BLaER1 treated with 17β-estradiol and CSF1 and Interleukin-3, amounts not matched to agents 10 nM and 100 nM (cell line): ENCODE results near the gene ENTPD3.
A peak's percentile ranks its signal among the peaks of the same experiment; 100 is the strongest.
"Not testable (repeated sequence)": the region's sequence is repeated elsewhere in the genome, so short reads cannot be mapped to it uniquely, and the experiment has no call there.

ENCODE experiments used
- H3K27ac ChIP-seq, 11 experiments: shearing (Covaris generic); formaldehyde crosslinking; 2 replicates each; pipeline ENCODE4 v1.8.1; 2022
- H3K27me3 ChIP-seq, 11 experiments: shearing (Covaris generic); formaldehyde crosslinking; 2 replicates each; pipeline ENCODE4 v1.8.1; 2022
- H3K36me3 ChIP-seq, 11 experiments: shearing (Covaris generic); formaldehyde crosslinking; 2 replicates each; pipeline ENCODE4 v1.8.1; 2022
- H3K4me1 ChIP-seq, 10 experiments: shearing (Covaris generic); formaldehyde crosslinking; 2 replicates each; pipeline ENCODE4 v1.8.1; 2022
- H3K4me2 ChIP-seq, 11 experiments: shearing (Covaris generic); formaldehyde crosslinking; 2 replicates each; pipeline ENCODE4 v1.8.1; 2022
- H3K4me3 ChIP-seq, 10 experiments: shearing (Covaris generic); formaldehyde crosslinking; 2 replicates each; pipeline ENCODE4 v1.8.1; 2022
- H3K9ac ChIP-seq, 11 experiments: shearing (Covaris generic); formaldehyde crosslinking; 2 replicates each; pipeline ENCODE4 v1.8.1; 2022
- H3K9me3 ChIP-seq, 11 experiments: shearing (Covaris generic); formaldehyde crosslinking; replicated peaks in 1 of 11; 2 replicates each; pipeline ENCODE4 v1.8.1; 2022
- H4K20me1 ChIP-seq, 11 experiments: shearing (Covaris generic); formaldehyde crosslinking; 2 replicates each; pipeline ENCODE4 v1.8.1; 2022
- Cebpa-rat ChIP-seq, 11 experiments: shearing (Covaris generic); IDR thresholded peaks; 2 replicates each; pipeline ENCODE4 v1.8.1; 2022

Gene ENTPD3

DNA sequence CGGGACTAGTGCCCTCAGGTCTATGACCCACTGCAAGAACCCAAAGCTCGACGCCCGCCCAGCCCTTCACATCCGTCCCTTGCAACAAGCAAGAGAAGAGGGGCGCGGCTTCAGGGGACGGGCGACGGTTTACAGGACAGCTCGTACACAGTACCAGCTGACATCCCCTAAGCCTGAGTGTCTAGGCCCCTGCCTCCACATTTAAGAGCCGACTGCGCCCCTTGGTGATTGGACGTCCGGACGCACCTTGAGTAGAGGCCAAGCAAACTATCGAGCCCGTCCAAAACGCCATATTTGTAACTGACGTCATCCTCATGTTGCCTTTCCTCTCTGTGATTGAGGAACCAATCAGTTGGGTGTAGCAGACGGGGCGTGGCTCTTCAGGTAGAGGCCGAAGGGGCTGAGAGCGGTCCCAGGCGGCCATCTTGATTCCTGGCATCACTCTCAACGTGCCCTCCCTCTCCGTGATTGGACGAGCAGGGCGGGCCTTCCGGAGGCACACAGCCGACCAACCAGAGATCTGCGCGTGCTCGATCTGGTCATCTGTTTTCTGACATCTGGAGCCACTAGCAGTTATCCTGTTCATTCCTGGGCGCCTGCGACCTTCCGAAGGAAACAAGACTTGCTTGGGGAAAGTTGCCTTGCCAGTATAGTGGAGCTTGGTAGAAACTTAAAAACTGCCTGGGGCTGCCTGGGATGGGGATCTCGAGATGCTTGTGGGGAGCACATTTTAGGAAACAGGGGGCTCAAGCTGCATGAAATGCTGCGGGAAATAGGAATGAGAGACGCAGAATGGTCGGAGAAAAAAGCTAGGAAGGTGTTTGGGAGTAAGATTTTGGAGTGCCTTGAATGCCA, 66.1 kb downstream of the ENTPD3 start:
- Histone ChIP-seq H3K4me2 (peak overlapping the region; percentile 77 to 95 (median 89)), H3K4me1 (peaks cover 21 to 34% (median 30%) of the 10 kb centered on the region in 10 experiments), H3K27ac (peak overlapping the region; percentile 73 to 86 (median 81)), H3K9me3 (no peaks in the 10 kb centered on the region), H4K20me1 (peaks cover 0 to 9% (median 6%) of the 10 kb centered on the region in 11 experiments; a peak in 14 of 22 replicates), H3K4me3 (peak overlapping the region; percentile 60 to 74 (median 71)), H3K27me3 (no peaks in the 10 kb centered on the region), H3K9ac (peak overlapping the region; percentile 78 to 86 (median 82)), H3K36me3 (peaks cover 2 to 5% (median 5%) of the 10 kb centered on the region in 11 experiments; a peak in 18 of 22 replicates)
- no peak for TF ChIP-seq Cebpa-rat (IDR thresholded peaks at IDR 0.05)

DNA sequence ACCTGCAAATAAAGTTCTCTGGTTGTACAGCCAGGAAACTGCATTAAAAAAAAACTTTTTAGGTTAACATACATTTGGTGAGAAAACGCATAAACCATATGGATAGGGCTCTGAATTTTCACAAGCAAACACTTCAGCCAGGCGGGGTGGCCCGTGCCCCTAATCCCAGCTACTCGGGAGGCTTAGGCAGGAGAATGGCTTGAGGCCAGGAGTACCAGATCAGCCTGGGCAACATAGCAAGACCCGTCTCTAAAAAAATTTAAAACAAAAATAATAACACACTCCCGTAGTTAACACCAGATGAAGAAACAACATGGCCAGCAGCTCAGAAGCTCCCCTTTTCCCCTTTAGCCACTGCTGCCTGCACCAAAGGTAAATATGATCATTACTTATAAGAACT, 66.9 kb downstream of the ENTPD3 start:
- Histone ChIP-seq H3K4me3 (peak overlapping the region; percentile 60 to 74 (median 71)), H3K9me3 (no peaks in the 10 kb centered on the region), H3K4me1 (peaks cover 29 to 42% (median 38%) of the 10 kb centered on the region in 10 experiments), H3K4me2 (peak overlapping the region; percentile 77 to 95 (median 89)), H3K36me3 (peaks cover 10 to 14% (median 13%) of the 10 kb centered on the region in 11 experiments), H3K27me3 (no peaks in the 10 kb centered on the region), H3K27ac (peak overlapping the region in 10 of 11 experiments; percentile 56 to 83 (median 72); a peak in 17 of 22 replicates), H4K20me1 (peaks cover 7 to 17% (median 14%) of the 10 kb centered on the region in 11 experiments; a peak in 21 of 22 replicates), H3K9ac (peak overlapping the region; percentile 78 to 86 (median 82))
- TF ChIP-seq Cebpa-rat (IDR thresholded peaks at IDR 0.05), result no peak

DNA sequence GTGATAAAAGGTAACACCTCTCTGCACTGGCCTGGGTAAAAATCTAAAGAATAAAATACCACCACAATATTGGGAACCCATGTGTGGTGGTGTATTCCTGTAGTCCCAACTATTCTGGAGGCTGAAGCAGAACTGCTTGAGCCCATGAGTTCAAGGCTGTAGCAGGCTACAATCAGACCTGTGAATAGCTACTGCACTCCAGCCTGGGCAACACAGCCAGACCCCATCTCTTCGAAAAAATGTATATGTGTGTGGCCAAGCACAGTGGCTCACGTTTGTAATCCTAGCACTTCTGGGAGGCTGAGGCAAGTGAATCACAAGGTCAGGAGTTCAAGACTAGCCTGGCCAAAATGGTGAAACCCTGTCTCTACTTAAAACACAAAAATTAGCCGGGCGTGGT, 68.3 kb downstream of the ENTPD3 start:
- TF ChIP-seq Cebpa-rat (IDR thresholded peaks at IDR 0.05), result no peak
- Histone ChIP-seq H3K4me3 (no peak overlapping the region), H3K9me3 (no peaks in the 10 kb centered on the region), H3K4me1 (peaks cover 43 to 54% (median 47%) of the 10 kb centered on the region in 10 experiments), H3K4me2 (no peak overlapping the region), H3K27ac (no peak overlapping the region), H3K9ac (no peak overlapping the region), H4K20me1 (peaks cover 19 to 31% (median 28%) of the 10 kb centered on the region in 11 experiments; a peak in 21 of 22 replicates), H3K27me3 (no peaks in the 10 kb centered on the region), H3K36me3 (peaks cover 24 to 28% (median 27%) of the 10 kb centered on the region in 11 experiments)

DNA sequence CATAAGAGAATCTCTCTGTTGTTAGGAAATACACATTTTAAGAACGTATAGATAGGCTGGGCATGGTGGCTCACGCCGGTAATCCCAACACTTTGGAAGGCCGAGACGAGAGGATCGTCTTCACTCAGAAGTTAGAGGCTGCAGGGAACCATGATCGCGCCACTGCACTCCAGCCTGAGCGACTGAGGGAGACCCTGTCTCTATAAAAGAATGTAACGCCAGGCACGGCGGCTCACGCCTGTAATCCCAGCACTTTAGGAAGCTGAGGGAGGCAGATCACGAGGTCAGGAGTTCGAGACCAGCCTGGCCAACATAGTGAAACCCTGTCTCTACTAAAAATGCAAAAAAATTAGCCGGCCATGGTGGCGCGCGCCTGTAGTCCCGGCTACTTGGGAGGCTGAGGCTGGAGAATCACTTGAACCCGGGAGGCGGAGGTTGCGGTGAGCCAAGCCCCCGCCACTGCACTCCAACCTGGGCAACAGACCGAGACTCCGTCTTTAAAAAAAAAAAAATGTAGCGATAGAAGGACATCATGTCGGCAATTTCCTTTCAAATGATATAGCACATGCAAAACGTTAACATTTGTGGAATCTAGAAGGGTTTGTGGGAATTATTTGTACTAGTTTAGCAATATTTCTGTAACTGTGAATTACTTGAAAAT, 69.4 kb downstream of the ENTPD3 start:
- peaks cover 25 to 42% (median 39%) of the 10 kb centered on the region in 11 experiments; a peak in 21 of 22 replicates for H4K20me1 ChIP-seq
- peaks cover 33 to 39% (median 38%) of the 10 kb centered on the region in 11 experiments for H3K36me3 ChIP-seq
- H3K9ac ChIP-seq, result peak overlapping the region; percentile 89 to 100 (median 98)
- H3K4me2 ChIP-seq, result peak overlapping the region; percentile 75 to 89 (median 83)
- no peak for TF ChIP-seq Cebpa-rat (IDR thresholded peaks at IDR 0.05)
- H3K27ac ChIP-seq, result peak overlapping the region; percentile 86 to 99 (median 97)
- no peaks in the 10 kb centered on the region for H3K9me3 ChIP-seq
- H3K27me3 ChIP-seq, result no peaks in the 10 kb centered on the region
- peak overlapping the region; percentile 67 to 97 (median 92) for H3K4me3 ChIP-seq
- peaks cover 44 to 62% (median 57%) of the 10 kb centered on the region in 10 experiments for H3K4me1 ChIP-seq

DNA sequence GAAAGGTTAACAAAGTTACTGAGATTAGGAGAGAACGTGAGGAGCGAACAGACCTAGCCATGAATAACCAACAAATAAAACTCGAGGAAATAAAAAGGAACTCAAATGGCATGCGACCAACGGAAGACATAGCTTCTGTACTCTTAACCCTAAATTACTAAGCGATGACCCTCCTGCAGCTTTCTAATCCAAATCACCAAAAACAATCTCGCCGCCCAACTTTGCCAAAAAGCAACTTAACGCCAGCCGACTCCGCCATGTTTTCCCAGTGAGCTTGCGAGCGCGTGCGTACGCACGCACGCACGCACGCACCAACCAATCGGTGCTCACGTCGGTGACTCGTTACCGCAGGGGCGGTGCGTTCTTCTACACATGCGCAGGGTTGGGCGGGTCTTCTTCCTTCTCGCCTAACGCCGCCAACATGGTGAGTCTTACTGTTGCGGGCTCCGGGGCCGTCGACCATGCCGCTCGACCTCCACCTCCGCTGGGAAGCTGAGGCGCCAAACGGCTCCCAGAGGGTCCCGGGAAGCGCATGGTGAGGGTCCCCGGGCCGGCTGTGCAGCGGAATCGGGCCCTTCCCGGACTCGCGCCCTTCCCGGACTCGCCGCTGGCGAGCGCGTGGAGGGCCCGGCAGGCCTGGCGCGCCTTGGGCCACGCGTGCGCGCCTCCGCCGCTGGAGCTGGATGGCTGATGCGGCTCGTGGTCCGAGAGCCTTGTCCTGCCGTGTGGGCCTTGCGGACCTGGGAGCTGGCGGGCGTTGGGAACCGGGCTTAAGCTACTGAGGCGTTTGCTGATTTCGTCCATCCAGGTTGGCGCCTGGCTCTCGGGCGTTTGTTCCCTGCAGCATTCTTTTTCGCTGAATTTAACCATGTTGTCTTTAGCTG, 70.2 kb downstream of the ENTPD3 start, which contains the start of gene RPL14:
Gene RPL14, plus strand, starts transcription at position 400 of the 884 bp plus-strand sequence. Its CDS starts 133 bp downstream, at position 533.
- no peaks in the 10 kb centered on the region for H3K9me3 ChIP-seq
- H3K4me2 ChIP-seq, result peak within 1 kb of the TSS; percentile 79 to 96 (median 89)
- H3K36me3 ChIP-seq, result peaks cover 40 to 46% (median 45%) of the 10 kb centered on the region in 11 experiments
- H3K9ac ChIP-seq, result peak within 1 kb of the TSS; percentile 89 to 100 (median 98)
- H3K27me3 ChIP-seq, result no peaks in the 10 kb centered on the region
- peaks cover 25 to 50% (median 47%) of the 10 kb centered on the region in 11 experiments; a peak in 21 of 22 replicates for H4K20me1 ChIP-seq
- no peak for TF ChIP-seq Cebpa-rat (IDR thresholded peaks at IDR 0.05)
- peaks cover 36 to 59% (median 52%) of the 10 kb centered on the region in 10 experiments for H3K4me1 ChIP-seq
- H3K4me3 ChIP-seq, result peak within 1 kb of the TSS; percentile 67 to 97 (median 92)
- H3K27ac ChIP-seq, result peak within 1 kb of the TSS; percentile 86 to 99 (median 97)

DNA sequence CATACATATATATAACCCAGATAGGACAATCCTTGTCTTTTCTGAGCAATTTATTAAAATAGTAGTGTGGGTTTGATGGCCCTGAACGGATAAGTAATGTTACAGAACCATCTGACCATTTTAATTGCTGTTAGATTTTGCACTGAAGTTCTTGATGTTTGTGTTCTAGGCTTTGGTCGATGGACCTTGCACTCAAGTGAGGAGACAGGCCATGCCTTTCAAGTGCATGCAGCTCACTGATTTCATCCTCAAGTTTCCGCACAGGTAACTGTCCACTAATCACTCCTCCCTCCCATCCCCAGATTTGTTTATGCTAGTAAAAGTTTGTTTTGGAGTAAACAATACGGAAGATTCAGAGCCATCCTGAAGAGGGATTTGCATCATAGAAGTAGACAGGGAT, 71.5 kb downstream of the ENTPD3 start:
- H3K4me1 ChIP-seq, result peaks cover 31 to 58% (median 52%) of the 10 kb centered on the region in 10 experiments
- H3K4me3 ChIP-seq, result peak overlapping the region; percentile 67 to 97 (median 92)
- H4K20me1 ChIP-seq, result peaks cover 25 to 63% (median 60%) of the 10 kb centered on the region in 11 experiments; a peak in 21 of 22 replicates
- H3K36me3 ChIP-seq, result peaks cover 53 to 59% (median 58%) of the 10 kb centered on the region in 11 experiments
- no peak for TF ChIP-seq Cebpa-rat (IDR thresholded peaks at IDR 0.05)
- no peaks in the 10 kb centered on the region for H3K27me3 ChIP-seq
- H3K9ac ChIP-seq, result peak overlapping the region; percentile 89 to 100 (median 98)
- peak overlapping the region; percentile 79 to 96 (median 89) for H3K4me2 ChIP-seq
- peak overlapping the region in 10 of 11 experiments; percentile 90 to 99 (median 97); a peak in 18 of 22 replicates for H3K27ac ChIP-seq
- no peaks in the 10 kb centered on the region for H3K9me3 ChIP-seq

DNA sequence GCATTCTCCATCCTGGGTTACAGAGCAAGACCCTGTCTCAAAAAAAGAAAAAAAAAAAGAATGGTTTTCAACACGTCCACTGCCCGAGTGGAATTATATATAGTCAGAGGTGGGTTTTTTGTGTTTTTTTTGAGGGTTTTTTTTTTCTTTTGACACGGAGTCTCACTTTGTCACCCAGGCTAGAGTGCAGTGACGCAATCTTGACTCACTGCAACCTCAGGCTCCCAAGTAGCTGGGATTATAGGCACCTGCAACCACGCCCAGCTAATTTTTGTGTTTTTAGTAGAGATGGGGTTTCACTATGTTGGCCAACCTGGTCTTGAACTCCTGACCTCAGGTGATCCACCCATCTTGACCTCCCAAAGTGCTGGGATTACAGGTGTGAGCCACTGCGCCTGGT, 73.5 kb downstream of the ENTPD3 start:
- TF ChIP-seq Cebpa-rat (IDR thresholded peaks at IDR 0.05), result peak in 2 of 11 experiments; percentile 30 to 68; a peak in 3 of 22 replicates
- peaks cover 25 to 83% (median 73%) of the 10 kb centered on the region in 11 experiments; a peak in 21 of 22 replicates for H4K20me1 ChIP-seq
- peak overlapping the region in 2 of 10 experiments; percentile 15 to 97; a peak in 1 of 20 replicates for H3K4me3 ChIP-seq
- H3K36me3 ChIP-seq, result peaks cover 73 to 79% (median 78%) of the 10 kb centered on the region in 11 experiments
- H3K9ac ChIP-seq, result peak overlapping the region in 7 of 11 experiments; percentile 3 to 53 (median 7); a peak in 5 of 22 replicates
- H3K4me1 ChIP-seq, result peaks cover 21 to 57% (median 48%) of the 10 kb centered on the region in 10 experiments
- H3K27ac ChIP-seq, result peak overlapping the region in 1 of 11 experiments; percentile 12; a peak in 1 of 22 replicates
- not testable (repeated sequence) for H3K9me3 ChIP-seq, H3K27me3 ChIP-seq
- peak overlapping the region in 9 of 11 experiments; percentile 2 to 94 (median 81); a peak in 16 of 22 replicates for H3K4me2 ChIP-seq
